DMS153 (cell line): Measurements from ENCODE around the gene NREP.

ENCODE experiments used
- DNase-seq: peaks from one replicate; lab custom pipeline; 2025; lab: John Stamatoyannopoulos, UW

Gene NREP, protein sequence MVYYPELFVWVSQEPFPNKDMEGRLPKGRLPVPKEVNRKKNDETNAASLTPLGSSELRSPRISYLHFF

DNA sequence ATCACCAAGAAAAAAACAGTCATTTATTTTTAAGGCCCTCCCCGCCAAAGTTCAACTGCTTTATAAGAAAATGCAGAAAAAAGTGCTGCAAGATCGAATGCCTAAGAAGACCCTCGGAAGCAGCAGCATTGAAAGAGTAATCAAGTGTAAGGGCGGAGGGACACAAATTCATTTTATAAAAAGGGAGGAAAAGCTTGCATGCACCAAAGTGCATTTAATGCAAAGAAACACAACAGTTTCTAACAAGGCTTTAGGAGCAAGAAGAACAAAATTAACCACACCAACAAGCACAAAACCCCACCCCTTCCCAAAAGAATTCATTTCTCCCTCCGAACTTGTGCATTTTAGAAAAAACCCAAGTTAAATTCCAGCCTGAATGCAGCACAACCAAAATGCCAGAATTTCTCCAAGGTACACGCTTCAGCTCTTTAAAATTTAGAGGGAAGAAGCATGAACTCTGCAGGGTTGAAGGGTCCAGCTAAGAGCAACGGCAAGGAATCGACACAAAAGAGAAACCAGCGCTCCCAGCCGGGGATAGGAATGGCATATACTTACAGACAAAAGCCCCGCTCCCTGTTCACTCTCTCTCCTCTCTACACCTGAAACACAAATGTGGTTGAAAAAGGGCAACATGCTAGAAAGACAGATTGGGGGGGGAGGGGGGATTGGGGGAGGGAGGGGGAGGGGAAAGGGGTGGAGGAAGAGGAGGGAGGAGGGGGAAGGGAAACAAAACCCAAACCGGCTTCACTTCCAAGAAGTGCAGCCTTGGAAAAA, at the start of gene NREP:
Gene NREP (minus strand): TSS at position 614 of the 774 bp plus-strand sequence. CDS start 1,422 bp downstream, outside the sequence.
- peak; percentile 37 for DNase-seq

DNA sequence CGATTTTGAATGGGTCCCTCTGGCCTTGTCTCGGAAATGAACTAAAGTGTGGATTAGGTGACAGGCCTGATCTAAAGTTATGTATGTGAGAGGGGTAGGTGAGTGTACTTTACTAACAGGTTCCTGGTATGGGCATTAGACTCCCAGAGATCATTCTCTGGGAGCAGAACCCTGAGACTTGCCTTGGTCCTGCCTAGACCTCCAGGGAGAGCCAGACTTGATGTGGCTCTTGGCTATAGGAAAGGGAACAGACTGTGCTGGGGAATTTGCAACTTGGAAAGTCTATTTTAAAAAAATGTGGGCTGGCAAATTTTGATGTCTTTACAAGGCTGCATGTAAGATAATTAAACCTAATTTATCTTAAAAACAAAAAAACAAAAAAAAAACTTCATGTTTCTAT, 49.8 kb upstream of the NREP start:
- no peak for DNase-seq

DNA sequence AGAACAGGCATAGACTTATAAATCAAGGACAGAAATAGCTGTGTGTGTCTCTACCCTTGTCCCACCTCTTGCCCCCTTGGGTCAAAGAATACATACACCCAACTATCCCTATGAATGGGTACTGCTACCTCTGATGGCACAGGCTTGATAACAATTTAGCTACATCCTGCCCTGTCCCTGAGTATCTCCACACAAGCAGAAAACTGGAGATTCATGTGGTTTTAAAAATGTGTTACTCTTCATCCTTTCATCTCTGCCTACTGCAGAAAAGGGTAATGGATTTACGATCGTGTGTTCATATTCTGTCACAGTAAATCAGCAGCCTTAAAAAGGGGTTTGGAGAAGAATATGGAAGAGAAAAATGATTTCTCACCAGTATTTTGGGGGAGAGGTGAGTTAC, 49.2 kb upstream of the NREP start:
- DNase-seq, result no peak

DNA sequence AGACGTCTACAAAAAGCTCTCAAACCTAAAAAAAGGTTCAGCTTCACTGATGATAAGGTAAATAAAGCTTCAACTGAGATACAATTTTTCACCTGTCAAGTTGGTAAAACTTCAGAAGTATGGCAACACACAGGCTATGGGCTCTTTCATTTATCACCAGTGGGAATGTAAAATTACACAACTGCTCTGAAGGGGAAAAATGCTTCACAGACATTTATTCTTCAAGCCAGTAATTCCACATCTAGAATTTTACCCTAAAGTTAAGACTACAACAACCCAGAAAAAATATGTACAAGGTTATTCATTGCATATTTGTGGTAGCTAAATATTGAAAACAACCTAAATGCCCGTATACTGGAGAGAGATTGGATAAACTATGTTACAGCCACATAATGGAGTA, 48.1 kb upstream of the NREP start:
- no peak for DNase-seq

DNA sequence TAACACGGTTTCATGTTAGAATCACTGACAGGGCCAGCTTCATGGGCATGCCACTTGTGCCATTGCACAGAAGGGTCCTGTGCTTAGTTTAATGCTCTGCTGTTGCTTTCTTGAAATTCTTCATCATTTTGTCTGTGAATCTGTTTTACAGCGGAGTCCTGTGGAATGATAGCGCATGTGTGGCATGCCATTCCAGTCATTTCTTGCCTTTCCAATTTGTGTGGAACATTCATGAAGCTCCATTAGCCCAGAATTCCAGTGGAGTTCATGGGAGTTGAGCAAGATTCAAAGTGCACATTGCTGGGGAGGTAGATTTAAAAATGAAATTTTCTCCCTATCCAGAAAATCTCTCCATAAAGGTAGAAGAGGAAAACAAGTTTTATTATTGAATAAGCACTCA, 43.4 kb upstream of the NREP start:
- DNase-seq, result no peak

DNA sequence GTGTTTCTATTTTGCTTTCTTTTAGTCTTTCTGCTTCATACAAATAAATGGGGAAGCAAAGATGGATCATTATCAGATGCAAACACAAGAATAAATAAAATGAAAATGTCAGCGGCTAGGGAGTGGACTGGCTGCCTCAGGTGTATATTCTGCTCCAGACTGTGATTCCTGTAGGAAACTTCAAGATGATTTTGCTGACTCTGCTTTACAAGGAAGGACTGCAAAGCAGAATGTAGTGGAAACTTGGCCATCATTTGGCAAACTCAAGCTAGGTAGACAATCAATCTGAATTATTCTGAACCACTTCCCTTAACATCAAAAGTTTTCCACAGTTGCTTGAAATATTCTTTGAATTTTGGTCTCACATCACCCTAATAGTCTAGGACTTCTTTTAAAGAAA, 38.1 kb upstream of the NREP start:
- no peak for DNase-seq

DNA sequence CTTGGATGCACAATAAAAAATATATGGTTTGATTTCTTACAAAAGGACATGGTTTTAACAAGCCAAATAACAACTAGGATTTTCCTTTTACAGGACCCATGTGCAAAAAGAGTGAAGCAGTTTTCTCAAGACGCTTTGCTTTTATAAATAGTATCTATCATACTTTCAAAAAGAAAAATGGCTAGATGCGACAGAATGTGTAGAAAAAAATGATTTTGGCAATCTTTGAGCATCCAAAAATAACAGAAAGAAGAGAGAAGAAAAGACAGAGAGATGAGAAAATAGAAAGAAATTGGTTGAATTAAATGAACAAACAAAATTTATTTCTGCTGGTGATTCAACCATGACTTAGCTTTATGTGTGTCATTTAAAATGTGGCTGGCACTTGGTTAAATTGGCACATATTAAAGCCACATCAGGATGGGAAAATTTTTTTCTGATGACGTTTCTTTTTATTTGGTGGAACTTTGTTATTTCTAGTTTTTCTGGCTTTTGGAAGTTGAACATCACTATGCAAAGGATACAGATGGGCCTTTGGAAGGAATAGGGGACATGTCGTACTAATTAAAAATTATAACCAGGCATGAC, 35.6 kb upstream of the NREP start:
- no peak for DNase-seq

DNA sequence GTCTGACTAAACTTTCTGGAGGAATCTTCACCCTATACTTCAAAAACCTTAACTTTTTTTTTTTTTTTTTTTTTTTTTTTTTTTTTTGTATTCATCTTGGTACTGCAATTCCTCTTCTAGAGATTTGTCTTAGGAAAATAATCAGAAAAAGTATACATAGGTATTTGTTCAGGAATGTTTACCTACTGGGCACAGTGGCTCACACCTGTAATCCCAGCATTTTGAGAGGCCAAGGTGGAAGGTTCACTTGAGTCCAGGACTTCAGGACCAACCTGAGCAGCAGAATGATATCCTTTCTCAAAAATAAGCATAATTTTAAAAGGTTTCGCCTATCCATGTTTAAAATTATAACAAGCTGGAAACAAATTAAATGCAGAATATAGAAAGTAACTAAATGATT, 33.3 kb upstream of the NREP start:
- DNase-seq, result no peak

DNA sequence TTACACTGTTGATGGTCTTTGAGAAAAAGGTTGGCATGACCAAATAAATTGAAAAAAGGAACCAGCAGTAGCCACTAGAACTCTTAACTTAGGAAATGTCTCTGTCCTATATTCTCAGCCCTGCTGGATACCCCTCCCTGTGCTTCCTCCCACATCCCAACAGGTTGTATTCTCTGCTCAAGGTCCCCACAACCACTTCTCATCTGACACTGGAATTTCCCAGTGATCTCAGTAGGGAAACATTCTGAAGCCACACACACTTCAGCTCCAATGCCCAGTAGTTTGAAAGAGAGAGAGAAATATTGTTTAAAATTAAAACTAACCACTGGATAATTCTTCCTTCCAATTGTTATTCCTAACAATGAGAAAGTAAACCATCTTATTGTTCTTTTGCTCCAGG, 30.0 kb upstream of the NREP start:
- DNase-seq, result no peak

DNA sequence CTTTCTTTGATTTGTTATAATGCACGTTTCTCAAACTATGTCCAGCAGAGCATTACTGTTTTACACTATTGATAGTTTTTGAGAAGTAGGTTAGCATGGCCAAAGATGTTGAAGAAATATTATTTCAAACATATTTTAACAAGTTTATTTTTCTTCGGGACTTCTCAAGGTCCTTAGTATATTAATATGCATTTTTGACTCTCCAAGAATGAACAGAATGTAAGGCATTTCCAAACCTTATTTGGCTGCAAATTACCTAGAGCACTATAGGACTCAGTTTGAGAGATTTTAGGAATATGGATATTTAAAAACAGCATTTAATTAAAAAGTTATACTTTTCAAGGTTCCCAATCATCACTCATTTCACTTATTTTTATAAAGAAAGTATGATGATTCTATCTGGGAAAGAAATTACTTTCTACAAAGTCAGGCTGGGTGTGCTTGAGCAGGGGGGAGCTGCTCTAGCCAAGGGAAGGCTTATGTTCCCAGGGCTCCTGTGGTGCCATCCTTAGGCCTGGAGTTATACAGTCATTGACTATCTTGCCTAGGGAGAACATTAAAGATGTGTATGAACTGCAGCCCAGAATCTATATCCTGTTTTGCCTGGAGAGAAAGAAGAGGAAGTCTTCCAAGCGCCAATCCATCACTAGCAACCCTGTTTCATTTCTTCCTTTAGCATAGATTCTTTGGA, 27.6 kb upstream of the NREP start:
- no peak for DNase-seq

DNA sequence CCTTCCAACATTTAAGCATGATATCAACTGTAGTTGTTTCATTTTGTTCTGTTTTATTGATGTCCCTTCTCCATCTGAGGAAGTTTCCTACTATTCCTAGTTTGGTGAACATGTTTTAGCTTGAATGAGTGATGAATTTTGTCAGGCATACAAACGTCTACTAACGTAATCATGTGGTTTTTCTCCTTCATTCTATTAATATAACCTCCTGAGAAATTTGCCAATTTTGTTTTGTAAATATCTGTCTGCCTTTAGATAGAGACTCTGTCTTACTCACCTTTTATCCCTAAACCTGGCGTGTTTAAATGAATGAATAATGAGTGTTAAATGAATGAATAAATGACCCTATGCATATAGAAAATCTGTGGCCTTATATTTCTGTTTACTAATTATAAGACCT, 26.5 kb upstream of the NREP start:
- DNase-seq, result no peak

DNA sequence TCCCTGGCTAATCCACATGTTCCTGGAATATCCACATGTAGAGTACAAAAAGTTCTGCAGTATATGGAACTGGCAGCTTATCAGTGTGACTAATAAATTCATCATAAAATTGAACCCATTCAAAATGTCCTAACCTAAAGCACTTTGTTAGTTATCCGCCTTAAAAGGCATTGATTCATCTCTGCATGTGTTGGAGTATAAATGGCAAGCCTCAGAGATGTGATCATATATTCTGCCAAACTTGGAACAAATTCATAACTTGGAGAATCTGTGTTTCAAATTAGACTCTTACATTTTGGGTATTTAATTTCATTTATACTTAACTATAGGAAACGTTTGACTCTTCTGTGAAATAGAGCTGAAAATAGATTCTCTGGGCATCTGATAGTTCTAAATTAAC, 25.2 kb upstream of the NREP start:
- no peak for DNase-seq

DNA sequence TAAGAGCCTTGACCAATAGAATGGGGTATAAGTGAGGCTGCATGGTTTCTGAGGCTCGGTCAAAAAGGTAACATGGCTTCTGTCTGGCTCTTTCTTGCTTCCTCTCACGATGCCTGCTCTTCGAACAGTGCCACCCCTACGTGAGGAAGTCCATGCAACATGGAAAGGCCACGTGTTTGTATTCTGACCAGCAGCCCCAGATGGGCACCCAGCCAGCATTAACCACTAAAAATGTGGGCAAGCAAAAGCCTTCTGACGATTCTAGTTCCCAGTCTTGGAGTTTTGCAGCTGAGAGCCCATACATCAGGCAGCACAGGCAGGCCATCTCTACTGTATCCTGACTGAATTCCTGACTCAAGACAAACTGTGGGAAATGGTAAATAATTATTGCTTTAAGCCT, 24.2 kb upstream of the NREP start:
- no peak for DNase-seq

DNA sequence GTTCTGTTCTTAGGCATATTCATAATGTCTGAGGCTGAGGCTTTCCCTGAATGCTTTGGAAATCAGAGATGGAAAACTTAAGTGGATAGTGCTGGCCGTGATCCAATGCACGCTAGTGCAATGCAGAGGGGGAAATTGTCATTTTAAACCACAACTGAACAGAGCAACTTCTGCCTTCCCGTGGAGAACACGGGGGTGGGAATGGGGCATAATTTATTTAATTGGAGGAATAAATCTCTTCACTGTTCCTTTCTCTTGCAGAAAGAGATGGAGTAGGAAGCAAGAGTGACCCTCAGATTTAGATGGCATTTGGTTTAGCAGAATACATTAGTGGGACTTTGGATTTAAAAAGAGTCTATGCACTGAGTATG, 22.9 kb upstream of the NREP start:
- DNase-seq, result no peak

DNA sequence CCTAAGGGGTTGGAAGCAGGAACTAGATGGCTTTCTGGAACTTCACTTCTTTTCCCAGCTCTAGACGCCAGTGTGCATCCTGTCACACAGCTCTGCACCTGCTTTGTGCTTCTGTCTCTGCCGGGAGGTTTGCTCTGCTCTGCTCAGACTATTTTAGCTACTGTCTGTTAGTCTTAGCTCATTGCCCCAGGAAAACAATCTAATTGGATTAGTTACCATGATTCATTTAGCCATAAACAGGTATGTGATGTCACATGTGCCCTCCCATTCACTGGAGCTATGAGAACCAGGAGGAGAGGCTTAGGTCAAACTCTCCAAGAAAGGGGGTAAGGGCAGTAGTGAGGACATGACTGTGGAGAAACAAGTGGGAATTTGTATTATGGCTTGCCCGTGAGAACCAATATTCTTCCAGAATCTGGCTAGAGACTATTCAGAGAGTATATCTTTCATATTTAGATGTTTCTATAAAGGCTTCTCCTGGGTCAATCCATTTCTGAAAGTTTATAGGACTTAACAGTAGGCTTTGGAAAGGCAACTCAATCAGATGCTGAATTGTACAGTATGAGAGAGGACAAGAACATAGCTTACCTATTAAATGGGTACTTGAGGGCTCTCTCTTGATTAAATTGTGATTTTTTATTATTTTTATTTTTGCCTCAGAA, 22.4 kb upstream of the NREP start:
- no peak for DNase-seq

DNA sequence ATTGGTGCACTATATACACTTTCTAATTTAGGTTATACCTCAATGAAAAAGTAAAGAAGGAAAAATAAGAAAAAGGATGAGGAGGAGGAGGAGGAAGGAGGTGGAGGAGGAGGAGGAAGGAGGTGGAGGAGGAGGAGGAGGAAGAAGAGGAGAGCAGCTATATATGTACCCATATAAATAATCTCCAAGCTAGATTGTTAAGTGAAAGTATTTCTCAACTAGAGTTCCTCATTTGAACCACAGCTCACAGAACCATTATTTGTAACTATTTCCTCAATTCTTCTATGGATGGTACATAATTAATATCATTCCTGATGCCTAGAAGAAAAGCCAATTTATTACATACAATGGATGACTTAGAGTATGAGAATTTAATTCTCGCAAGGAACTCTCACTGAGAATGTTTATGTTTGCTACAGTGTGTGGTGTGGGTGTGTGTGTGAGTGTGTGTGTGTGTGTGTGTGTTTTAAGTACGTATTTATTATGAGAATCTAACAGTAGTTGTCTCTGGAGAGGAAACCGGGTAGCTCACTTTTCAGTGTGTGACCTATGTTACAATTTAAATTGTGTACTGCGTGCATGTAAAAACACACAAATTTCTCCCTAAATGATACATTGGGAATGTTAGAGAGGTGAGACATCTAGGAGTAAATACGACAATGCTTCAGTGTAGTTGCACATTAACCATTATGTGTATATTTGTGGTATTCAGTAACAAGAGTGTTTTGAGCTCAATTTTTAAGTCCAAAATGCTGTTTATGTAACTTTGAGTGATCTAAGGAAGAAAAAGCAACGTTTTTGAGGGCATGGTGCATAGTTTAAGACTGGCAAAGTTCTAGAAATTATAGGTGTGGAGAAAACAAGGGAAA, 20.2 kb upstream of the NREP start:
- no peak for DNase-seq

DNA sequence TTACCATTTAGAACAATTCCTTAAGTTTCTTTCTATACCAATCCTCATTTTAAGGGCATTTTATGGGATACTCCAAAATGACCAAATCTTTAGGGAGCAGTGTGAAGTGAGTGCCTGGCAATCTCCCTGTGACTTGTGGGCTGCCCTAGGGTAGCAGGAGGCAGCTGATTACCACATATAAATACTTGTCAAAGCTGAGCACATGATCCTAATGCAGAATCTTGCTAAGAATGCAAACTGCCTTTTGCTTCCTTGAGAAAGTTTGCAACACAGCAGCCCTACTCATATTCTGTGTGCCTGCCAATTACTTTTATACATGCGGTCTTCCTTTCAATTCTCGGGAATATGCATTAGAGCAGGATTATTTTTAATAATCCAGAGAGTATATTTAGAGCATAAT, 18.2 kb upstream of the NREP start:
- no peak for DNase-seq

DNA sequence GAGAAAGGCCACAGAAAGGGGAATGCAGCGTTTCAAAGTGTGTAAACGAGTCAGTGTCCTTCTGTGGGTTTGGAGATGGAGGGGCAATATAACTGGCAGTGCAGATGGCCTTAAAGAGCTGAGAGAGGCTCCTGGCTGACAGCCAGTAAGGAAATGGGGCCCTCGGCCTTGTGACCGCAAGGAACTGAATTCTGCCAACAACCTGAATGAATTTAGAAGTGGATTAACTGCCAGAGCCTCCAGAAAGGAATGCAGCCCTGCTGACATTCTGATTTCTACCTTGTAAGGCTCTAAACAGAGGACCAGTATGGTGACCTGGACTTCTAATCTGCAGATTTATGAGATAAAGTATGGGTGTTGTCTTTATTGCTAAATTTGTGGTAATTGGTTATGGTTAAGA, 17.5 kb upstream of the NREP start:
- no peak for DNase-seq

DNA sequence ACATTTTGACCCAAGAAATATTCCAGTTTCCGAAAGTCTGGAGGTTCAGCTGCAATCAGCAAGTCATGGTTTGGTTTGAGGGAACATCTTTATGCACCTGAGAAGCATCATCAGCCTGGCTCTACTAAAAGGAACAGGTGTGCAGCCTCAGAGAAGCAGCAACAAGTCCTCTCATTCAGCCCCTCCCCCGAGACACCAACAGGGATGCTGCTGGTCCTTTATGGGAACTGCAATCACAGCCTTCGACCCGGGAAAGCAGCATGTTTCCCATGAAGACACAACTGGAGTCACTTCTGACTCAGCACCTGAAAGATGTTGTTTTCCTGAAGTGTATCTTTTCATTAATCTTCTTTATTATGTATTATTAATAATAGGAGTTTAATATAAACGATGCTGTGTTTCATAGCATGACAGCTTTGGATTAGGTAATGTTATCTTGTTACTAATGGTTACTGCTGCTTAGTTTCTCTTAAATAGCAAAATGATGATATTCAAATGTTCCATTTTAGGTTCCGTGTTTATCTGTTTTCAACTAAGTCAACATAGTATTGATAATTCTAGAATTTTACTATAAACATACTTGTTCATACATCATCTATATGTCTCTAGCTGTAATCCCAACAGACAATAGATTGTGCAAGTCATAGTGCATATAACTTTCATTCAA, 15.6 kb upstream of the NREP start:
- no peak for DNase-seq

DNA sequence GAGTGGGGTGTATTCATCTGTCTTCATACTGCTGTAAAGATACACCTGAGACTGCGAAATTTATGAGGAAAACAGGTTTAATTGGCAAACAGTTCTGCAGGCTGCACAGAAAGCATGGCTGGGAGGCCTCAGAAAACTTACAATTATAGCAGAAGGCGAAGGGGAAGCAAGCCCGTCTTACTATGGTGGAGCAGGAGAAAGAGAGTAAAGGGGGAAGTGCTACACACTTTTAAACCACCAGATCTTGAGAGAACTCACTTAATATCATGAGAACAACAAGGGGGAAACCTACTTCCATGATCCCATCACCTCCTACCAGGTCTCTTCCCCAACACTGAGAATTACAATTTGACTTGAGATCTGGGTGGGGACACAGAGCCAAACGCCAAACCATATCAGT, 12.5 kb upstream of the NREP start:
- DNase-seq, result no peak
